Measurements from ENCODE around the gene LRRC8E.
"Not testable (repeated sequence)": the region's sequence is repeated elsewhere in the genome, so short reads cannot be mapped to it uniquely, and the experiment has no call there.

Gene LRRC8E

GRCh38 chr19:7887408-7888144 lies 734 bp upstream of the LRRC8E start:
- no peak for DNase-seq (ENCODE audit: low read depth in 2 of 2)

GRCh38 chr19:7888826-7889217 lies 512 bp downstream of the LRRC8E start:
- DNase-seq (ENCODE audit: low read depth in 2 of 2): no peak

- DNase-seq (ENCODE audit: low read depth in 2 of 2): not testable (repeated sequence)
Observed at GRCh38 chr19:7893362-7894101, 5.2 kb downstream of the LRRC8E start.

GRCh38 chr19:7894612-7895309 lies 6.5 kb downstream of the LRRC8E start:
- no peak for DNase-seq (ENCODE audit: low read depth in 2 of 2)

GRCh38 chr19:7895565-7895964 lies 7.3 kb downstream of the LRRC8E start:
- DNase-seq (ENCODE audit: low read depth in 2 of 2): no peak

GRCh38 chr19:7897292-7897691 lies 9.0 kb downstream of the LRRC8E start:
- DNase-seq (ENCODE audit: low read depth in 2 of 2): no peak

GRCh38 chr19:7898967-7899366 lies 10.7 kb downstream of the LRRC8E start:
- DNase-seq (ENCODE audit: low read depth in 2 of 2): no peak

- DNase-seq (ENCODE audit: low read depth in 2 of 2): no peak
Observed at GRCh38 chr19:7899751-7900378, 11.6 kb downstream of the LRRC8E start.

- no peak for DNase-seq (ENCODE audit: low read depth in 2 of 2)
Observed at GRCh38 chr19:7900401-7900870, 12.1 kb downstream of the LRRC8E start.

GRCh38 chr19:7900931-7901330 lies 12.6 kb downstream of the LRRC8E start:
- no peak for DNase-seq (ENCODE audit: low read depth in 2 of 2)

GRCh38 chr19:7901337-7901736 lies 13.0 kb downstream of the LRRC8E start:
- DNase-seq (ENCODE audit: low read depth in 2 of 2): no peak

- DNase-seq (ENCODE audit: low read depth in 2 of 2): no peak
Observed at GRCh38 chr19:7902796-7903243, 14.5 kb downstream of the LRRC8E start.

GRCh38 chr19:7903244-7904073 lies 15.1 kb downstream of the LRRC8E start, which contains the start of gene MAP2K7:
MAP2K7 (plus strand) TSS chr19:7903877; CDS start chr19:7903945, 68 bp downstream.
- DNase-seq (ENCODE audit: low read depth in 2 of 2): peak; percentile 100

GRCh38 chr19:7904074-7905020 lies 16.0 kb downstream of the LRRC8E start:
- DNase-seq (ENCODE audit: low read depth in 2 of 2): peak; percentile 37

GRCh38 chr19:7905268-7905667 lies 17.0 kb downstream of the LRRC8E start:
- DNase-seq (ENCODE audit: low read depth in 2 of 2): no peak

GRCh38 chr19:7905859-7906258 lies 17.5 kb downstream of the LRRC8E start:
- DNase-seq (ENCODE audit: low read depth in 2 of 2): no peak

- DNase-seq (ENCODE audit: low read depth in 2 of 2): no peak
Observed at GRCh38 chr19:7907122-7907521, 18.8 kb downstream of the LRRC8E start.

GRCh38 chr19:7907544-7907943 lies 19.2 kb downstream of the LRRC8E start:
- DNase-seq (ENCODE audit: low read depth in 2 of 2): no peak

- DNase-seq (ENCODE audit: low read depth in 2 of 2): no peak
Observed at GRCh38 chr19:7908078-7908699, 19.9 kb downstream of the LRRC8E start.
